Measurements from ENCODE around the gene PLAC9. TPM values are rescaled to one million over a fixed set of nuclear protein-coding genes. Genes with fewer than 3 reads are reported as not detected.

PLAC9 gene
- total and polyA plus RNA-seq, 2 experiments from 2014 or later, result 1.9 TPM; not detected in 1

DNA sequence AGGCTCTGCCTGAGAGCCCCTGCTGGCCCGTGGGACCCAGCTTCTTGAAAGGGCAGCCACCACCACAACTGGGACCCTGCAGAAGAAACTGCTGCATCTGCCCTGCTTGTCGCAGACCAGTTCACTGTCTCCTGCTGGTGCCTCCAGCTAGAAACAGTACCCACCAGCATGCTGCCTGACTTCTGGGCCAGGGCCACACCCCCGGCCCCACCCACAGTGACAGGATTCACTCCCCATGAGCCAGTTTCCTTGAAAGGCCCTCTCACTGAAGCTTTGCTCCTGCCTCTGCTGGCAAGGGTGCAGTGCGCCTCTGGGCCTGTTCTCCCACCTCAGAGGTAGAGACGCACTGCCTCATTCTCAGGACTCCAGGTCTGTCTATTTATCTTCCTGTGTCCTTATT is 40.4 kb downstream of the PLAC9 start:
- H3K4me3 ChIP-seq, result no peak overlapping the region
- no peaks in the 10 kb centered on the region for H3K9me3 ChIP-seq (ENCODE audit: low read depth)
- no peaks in the 10 kb centered on the region for H3K36me3 ChIP-seq
- no peaks in the 10 kb centered on the region for H3K27me3 ChIP-seq
- no peak overlapping the region for H3K27ac ChIP-seq
- H3K4me1 ChIP-seq (ENCODE audit: low read depth), result peaks cover 4% of the 10 kb centered on the region
- no peak for DNase-seq (ENCODE audit: low read depth in 1 of 2, low spot score in 1 of 2)
- TF ChIP-seq, protein P1, sequence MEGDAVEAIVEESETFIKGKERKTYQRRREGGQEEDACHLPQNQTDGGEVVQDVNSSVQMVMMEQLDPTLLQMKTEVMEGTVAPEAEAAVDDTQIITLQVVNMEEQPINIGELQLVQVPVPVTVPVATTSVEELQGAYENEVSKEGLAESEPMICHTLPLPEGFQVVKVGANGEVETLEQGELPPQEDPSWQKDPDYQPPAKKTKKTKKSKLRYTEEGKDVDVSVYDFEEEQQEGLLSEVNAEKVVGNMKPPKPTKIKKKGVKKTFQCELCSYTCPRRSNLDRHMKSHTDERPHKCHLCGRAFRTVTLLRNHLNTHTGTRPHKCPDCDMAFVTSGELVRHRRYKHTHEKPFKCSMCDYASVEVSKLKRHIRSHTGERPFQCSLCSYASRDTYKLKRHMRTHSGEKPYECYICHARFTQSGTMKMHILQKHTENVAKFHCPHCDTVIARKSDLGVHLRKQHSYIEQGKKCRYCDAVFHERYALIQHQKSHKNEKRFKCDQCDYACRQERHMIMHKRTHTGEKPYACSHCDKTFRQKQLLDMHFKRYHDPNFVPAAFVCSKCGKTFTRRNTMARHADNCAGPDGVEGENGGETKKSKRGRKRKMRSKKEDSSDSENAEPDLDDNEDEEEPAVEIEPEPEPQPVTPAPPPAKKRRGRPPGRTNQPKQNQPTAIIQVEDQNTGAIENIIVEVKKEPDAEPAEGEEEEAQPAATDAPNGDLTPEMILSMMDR (IDR thresholded peaks at IDR 0.05; ENCODE audit: low read depth, low read length), result no peak

DNA sequence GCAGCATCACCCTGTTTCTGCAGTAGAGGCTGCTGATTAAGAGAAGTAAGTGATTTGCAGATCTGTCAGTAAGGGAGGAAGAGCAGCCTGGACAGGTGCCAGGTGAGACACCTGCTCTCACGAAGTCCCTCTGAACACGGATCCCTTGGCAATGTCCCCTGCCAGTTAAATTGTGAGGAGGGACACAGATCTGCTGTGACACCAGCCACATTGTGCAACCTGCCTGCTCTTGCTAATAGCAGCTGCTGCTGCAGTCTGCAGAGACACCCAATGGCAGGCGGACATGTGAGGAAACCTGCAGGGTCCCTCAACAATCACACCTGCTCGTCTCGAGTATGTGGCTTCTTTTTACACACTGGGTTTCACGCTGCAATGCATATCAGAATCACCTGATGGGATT is 40.9 kb downstream of the PLAC9 start:
- no peak for DNase-seq (ENCODE audit: low read depth in 1 of 2, low spot score in 1 of 2)
- H3K27ac ChIP-seq, result no peak overlapping the region
- H3K9me3 ChIP-seq (ENCODE audit: low read depth), result no peaks in the 10 kb centered on the region
- no peaks in the 10 kb centered on the region for H3K4me1 ChIP-seq (ENCODE audit: low read depth)
- H3K36me3 ChIP-seq, result no peaks in the 10 kb centered on the region
- H3K27me3 ChIP-seq, result no peaks in the 10 kb centered on the region
- TF ChIP-seq, protein P1 (IDR thresholded peaks at IDR 0.05; ENCODE audit: low read depth, low read length), result no peak
- no peak overlapping the region for H3K4me3 ChIP-seq

DNA sequence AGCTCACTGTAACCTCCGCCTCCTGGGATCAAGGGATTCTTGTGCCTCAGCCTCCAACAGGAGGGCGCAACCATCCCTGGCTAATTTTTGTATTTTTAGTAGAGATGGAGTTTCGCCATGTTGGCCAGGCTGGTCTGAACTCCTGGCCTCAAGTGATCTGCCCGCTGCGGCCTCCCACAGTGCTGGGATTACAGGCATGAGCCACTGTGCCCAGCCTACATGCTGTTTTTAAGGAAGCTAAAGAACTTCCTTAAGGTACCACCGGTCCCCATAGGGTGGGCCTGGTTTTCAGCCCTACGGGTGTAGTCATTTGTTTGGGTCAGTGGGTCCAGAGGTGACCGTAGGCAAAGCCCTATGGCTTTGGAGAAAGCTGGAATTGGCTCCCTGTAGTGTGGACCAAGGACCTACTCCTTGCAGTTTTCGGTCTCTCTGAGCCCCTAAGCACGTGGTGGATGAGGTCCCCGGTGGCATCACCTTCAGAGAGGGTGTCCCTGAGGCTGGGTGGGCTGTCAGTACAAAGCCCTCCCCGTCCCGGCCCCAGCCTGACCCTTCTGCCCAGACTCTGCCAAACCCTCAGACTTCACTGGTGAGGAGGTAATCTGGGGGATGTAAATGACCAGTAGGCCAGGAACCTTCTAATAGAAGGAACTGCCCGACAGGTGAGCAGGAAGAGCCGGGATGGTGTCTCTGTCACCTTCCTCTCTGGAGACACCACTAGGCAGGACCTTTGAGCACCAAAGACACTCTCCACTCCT is 42.3 kb downstream of the PLAC9 start:
- H3K27ac ChIP-seq, result no peak overlapping the region
- no peaks in the 10 kb centered on the region for H3K4me1 ChIP-seq (ENCODE audit: low read depth)
- TF ChIP-seq, protein P1 (IDR thresholded peaks at IDR 0.05; ENCODE audit: low read depth, low read length), result no peak

DNA sequence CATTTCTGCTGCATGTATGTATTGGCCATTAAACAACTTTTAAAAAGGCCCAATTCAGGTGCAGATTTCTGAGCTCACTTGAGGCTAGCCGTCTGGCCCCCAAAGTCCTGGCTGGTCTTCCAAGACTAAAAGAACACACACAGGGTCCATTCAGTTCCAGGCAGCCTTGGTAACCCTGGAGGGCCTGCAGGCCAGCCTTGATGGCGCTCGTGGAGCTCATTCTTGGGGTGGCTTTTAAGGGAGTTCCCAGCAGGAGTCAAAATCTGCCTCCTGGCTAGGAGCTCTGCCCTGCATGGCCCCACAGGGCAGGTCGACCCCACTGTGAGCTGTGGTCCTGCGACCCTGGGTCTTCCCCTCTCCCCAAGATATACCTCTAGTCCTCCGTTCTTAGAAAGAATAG is 44.0 kb downstream of the PLAC9 start:
- no peak overlapping the region for H3K27ac ChIP-seq
- H3K27me3 ChIP-seq, result no peaks in the 10 kb centered on the region
- H3K36me3 ChIP-seq, result no peaks in the 10 kb centered on the region
- no peaks in the 10 kb centered on the region for H3K4me1 ChIP-seq (ENCODE audit: low read depth)
- no peak for DNase-seq (ENCODE audit: low read depth in 1 of 2, low spot score in 1 of 2)
- TF ChIP-seq, protein P1 (IDR thresholded peaks at IDR 0.05; ENCODE audit: low read depth, low read length), result no peak
- no peaks in the 10 kb centered on the region for H3K9me3 ChIP-seq (ENCODE audit: low read depth)
- no peak overlapping the region for H3K4me3 ChIP-seq

More for the DNA sequence above, 42.3 kb downstream of the PLAC9 start:
- Histone ChIP-seq H3K9me3 (ENCODE audit: low read depth) (no peaks in the 10 kb centered on the region), H3K36me3 (no peaks in the 10 kb centered on the region), H3K27me3 (no peaks in the 10 kb centered on the region), H3K4me3 (no peak overlapping the region)
- no peak for DNase-seq (ENCODE audit: low read depth in 1 of 2, low spot score in 1 of 2)

DNA sequence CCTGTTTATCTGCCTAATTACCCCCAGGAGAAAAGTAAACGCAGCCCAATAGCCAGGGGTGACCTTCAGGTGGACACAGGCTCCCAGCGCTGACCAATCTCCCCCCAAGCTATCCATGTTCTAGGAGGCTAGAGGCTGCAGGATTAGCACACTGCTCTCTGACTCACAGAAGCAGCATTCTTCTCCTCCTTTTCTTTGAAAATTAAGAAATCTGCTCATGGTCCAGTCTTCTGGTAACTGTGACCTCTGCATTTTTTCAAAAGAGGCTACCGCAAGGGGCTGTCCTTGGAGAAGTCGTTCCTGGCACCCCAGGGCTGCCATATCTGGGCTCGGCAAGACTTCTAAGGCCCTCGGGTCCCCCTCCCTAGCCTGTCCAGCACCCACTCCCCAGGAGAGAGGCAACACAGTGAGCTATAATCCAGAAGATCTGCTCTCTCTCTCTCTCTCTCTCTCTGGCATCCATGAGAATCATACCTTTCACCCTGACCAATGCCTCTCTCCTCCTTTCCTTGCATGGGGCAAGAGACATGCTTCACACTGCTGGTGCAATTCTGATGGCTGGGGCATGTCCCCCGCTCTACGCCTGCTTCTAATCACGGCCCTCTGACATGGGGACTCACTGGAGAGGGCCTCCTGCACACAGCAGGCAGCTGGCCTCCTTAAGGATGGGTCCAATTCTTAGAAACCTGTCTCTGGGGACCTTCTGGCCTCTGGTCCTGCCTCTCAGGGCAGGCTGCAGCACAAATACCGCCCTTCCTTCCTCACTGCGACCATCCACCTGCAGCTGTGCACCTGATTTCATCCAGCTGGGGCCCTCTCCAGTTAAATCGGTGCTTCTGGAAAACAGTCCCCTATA is 45.5 kb downstream of the PLAC9 start:
- Histone ChIP-seq H3K36me3 (no peaks in the 10 kb centered on the region), H3K9me3 (ENCODE audit: low read depth) (no peaks in the 10 kb centered on the region), H3K27me3 (no peaks in the 10 kb centered on the region), H3K4me3 (no peak overlapping the region), H3K4me1 (ENCODE audit: low read depth) (no peaks in the 10 kb centered on the region), H3K27ac (no peak overlapping the region)
- peak in 1 of 2 donors; percentile 68 for DNase-seq (ENCODE audit: low read depth in 1 of 2, low spot score in 1 of 2)
- TF ChIP-seq, protein P1 (IDR thresholded peaks at IDR 0.05; ENCODE audit: low read depth, low read length), result no peak

All from cardiac muscle cell (in vitro differentiated cells and primary cell).